ENCODE results near the gene TRAPPC1. TPM values are rescaled to one million over a fixed set of nuclear protein-coding genes. Genes with fewer than 3 reads are reported as not detected.

The TRAPPC1 gene
- total and polyA plus RNA-seq, 2 of the 8 experiments (the other 6 are each of a cell fraction or from before 2014, with no cell fraction given) = 114 to 170 TPM

- DNase-seq (ENCODE audit: low read depth in 1 of 2, low spot score in 2 of 2) = no peak
Measured at GRCh38 chr17:7944326-7944725, 12.6 kb upstream of the TRAPPC1 start.

More at GRCh38 chr17:7944326-7944725, 12.6 kb upstream of the TRAPPC1 start:
- H2AK5ac ChIP-seq (ENCODE audit: low read depth, low read length) = no peak overlapping the region
- no peak overlapping the region for H4K91ac ChIP-seq (replicated peaks; ENCODE audit: insufficient read length, low read length)
- no peak overlapping the region for H3K4me3 ChIP-seq (ENCODE audit: extremely low read depth in 1 of 4, insufficient read depth in 2 of 4, low read depth in 3 of 4, low read length in 4 of 4)
- no peak overlapping the region for H2AFZ ChIP-seq (ENCODE audit: low read length)
- CTCF ChIA-PET (ENCODE audit: partially characterized antibody) = interaction anchor here (0.8 to 2.7 kb wide), 15 partner anchors 9 to 201 kb away, joined by 3 to 13 read pairs (median 4); partner anchors contain the start of gene CNTROB
- no peak overlapping the region for H3K56ac ChIP-seq (replicated peaks; ENCODE audit: insufficient read length, low read depth, low read length)
- no peak overlapping the region for H3K14ac ChIP-seq (ENCODE audit: insufficient read length)
- no peak overlapping the region for H2BK12ac ChIP-seq (ENCODE audit: low read depth, low read length)
- H4K5ac ChIP-seq (ENCODE audit: insufficient read length, low read depth, low read length) = no peak overlapping the region
- H3K4me1 ChIP-seq (replicated peaks in 1 of 4; ENCODE audit: control insufficient read depth in 3 of 4, insufficient read depth in 4 of 4, low read length in 3 of 4) = no peaks in the 10 kb centered on the region
- peaks cover 2 to 4% of the 10 kb centered on the region in 2 experiments for H4K20me1 ChIP-seq (replicated peaks in 1 of 2; ENCODE audit: control insufficient read depth in 1 of 2, insufficient read depth in 2 of 2, low read length in 2 of 2)
- 90% methylated on average over 9 of the region's 9 CpGs; no CpG with 5 or more reads in 1 of the 2 experiments for WGBS, 2 experiments (ENCODE audit: extremely low coverage in 1 of 2, insufficient coverage in 1 of 2, insufficient read length in 1 of 2, insufficient replicate concordance in 2 of 2, low coverage in 1 of 2, low lambda C conversion rate in 2 of 2, missing lambda C conversion rate in 1 of 2)
- no peak overlapping the region for H3K27ac ChIP-seq (ENCODE audit: low read depth, low read length)
- H3K9ac ChIP-seq (replicated peaks in 1 of 4; ENCODE audit: extremely low read depth in 1 of 4, low read depth in 3 of 4, low read length in 3 of 4) = no peak overlapping the region
- no peaks in the 10 kb centered on the region for H3K79me1 ChIP-seq (ENCODE audit: low read depth, low read length)
- no peak overlapping the region for H2BK5ac ChIP-seq (ENCODE audit: low read depth, low read length)
- H3K36me3 ChIP-seq (ENCODE audit: control insufficient read depth in 2 of 4, insufficient read depth in 4 of 4, low read length in 3 of 4) = peaks cover 8 to 53% (median 43%) of the 10 kb centered on the region in 4 experiments
- H3K23ac ChIP-seq (ENCODE audit: insufficient read length) = no peak overlapping the region
- H3K4ac ChIP-seq (replicated peaks; ENCODE audit: insufficient read length, low read depth, low read length) = no peak overlapping the region
- no peak overlapping the region for H3K4me2 ChIP-seq (ENCODE audit: insufficient read depth in 1 of 2, low read depth in 2 of 2, low read length in 2 of 2)
- H3K79me2 ChIP-seq (ENCODE audit: control insufficient read depth in 1 of 2, insufficient read depth in 2 of 2, low read length in 2 of 2) = no peaks in the 10 kb centered on the region
- H2BK20ac ChIP-seq (ENCODE audit: low read length) = no peak overlapping the region
- H4K8ac ChIP-seq (ENCODE audit: extremely low read depth, insufficient read depth, low read length) = no peak overlapping the region; the same call in 1 of the 2 replicates
- no peak overlapping the region for H2BK15ac ChIP-seq (ENCODE audit: low read length)
- no peak overlapping the region for H2BK120ac ChIP-seq (replicated peaks; ENCODE audit: low read depth, low read length)
- no peak overlapping the region for H3K18ac ChIP-seq (ENCODE audit: extremely low read depth, low read length)
- H3K9me3 ChIP-seq (ENCODE audit: insufficient read depth in 2 of 2, low read depth in 1 of 2, low read length in 1 of 2) = no peaks in the 10 kb centered on the region
- TF ChIP-seq TAF1 (IDR thresholded peaks at IDR 0.05; ENCODE audit: low read depth, low read length) = no peak
- no peak for TF ChIP-seq TAF7 (optimal IDR thresholded peaks at IDR 0.05; ENCODE audit: borderline replicate concordance, low read depth, low read length)
- TF ChIP-seq POLR2AphosphoS5 (IDR thresholded peaks at IDR 0.05; ENCODE audit: low read depth, low read length) = no peak
- no peak for TF ChIP-seq TCF12 (IDR thresholded peaks at IDR 0.05; ENCODE audit: low read depth, low read length)
- no peak for TF ChIP-seq SRF (IDR thresholded peaks at IDR 0.05; ENCODE audit: low read depth, low read length)
- no peak for TF ChIP-seq CBX5 (IDR thresholded peaks at IDR 0.05; ENCODE audit: low read depth, low read length)
- no peak for FAIRE-seq
- H3K23me2 ChIP-seq (ENCODE audit: low read depth, low read length) = no peaks in the 10 kb centered on the region
- H3K27me3 ChIP-seq (replicated peaks in 1 of 4; ENCODE audit: control insufficient read depth in 3 of 4, extremely low read depth in 1 of 4, insufficient read depth in 3 of 4, low read length in 3 of 4) = no peaks in the 10 kb centered on the region
- POLR2A ChIA-PET (ENCODE audit: partially characterized antibody) = interaction anchor here (1.2 to 2.7 kb wide), 2 partner anchors 11 to 32 kb away, joined by 3 to 11 read pairs; partner anchors contain the start of genes CNTROB and TRAPPC1
